Fibroblast of pulmonary artery (primary cell): Measurements from ENCODE around the gene FANCD2.
"Not testable (repeated sequence)": the region's sequence is repeated elsewhere in the genome, so short reads cannot be mapped to it uniquely, and the experiment has no call there.

ENCODE experiments used
- DNase-seq: peaks from one replicate; pipeline ENCODE4 v3.0.0-alpha.2; 2010; ENCODE audit warnings: low read depth
- H3K4me3 ChIP-seq: replicated peaks from 2 replicates; pipeline ENCODE4 v1.5.1; 2011; ENCODE audit warnings: low read depth, mild to moderate bottlenecking, control low read depth, low read length, moderate library complexity
- TF ChIP-seq, protein P1 (sequence below): IDR thresholded peaks from 2 replicates; pipeline ENCODE4 v1.5.1; 2011; ENCODE audit warnings: mild to moderate bottlenecking, control low read depth, low read length, inconsistent platforms; ENCODE audit errors: missing control alignments

FANCD2 gene

DNA sequence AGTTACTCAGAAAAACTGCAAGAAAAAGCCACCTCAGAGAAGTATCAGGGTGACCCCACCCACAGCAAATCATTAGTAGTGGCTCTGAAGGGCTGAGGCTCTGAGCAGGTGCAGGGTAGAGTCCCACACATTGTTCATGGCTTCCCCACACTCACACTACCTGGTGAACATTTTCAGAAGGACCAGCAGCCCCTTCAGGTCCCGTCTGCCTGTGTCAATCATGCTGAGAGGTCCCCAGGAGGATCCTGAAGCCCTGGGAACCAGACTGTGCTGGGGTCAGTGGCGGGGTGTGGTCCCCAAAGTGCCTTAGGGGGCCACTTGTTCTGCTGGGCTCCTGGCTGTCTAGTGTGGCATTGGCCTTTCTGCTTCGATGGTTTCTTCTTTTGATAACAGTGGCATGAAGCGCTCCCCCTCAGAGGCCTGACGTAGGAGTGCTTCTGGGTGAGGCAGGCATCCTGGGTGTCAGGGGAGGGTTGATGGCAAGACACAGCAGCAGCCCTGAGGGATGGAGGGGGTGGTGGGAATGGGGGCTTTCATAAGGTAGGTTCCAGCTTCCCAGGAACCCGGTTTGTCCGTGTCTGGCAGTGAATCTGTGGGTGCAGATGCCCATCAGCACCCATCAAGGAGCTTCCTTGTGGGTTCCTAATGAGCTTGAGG is 19.0 kb upstream of the FANCD2 start:
- no peak for DNase-seq
- TF ChIP-seq, protein P1, sequence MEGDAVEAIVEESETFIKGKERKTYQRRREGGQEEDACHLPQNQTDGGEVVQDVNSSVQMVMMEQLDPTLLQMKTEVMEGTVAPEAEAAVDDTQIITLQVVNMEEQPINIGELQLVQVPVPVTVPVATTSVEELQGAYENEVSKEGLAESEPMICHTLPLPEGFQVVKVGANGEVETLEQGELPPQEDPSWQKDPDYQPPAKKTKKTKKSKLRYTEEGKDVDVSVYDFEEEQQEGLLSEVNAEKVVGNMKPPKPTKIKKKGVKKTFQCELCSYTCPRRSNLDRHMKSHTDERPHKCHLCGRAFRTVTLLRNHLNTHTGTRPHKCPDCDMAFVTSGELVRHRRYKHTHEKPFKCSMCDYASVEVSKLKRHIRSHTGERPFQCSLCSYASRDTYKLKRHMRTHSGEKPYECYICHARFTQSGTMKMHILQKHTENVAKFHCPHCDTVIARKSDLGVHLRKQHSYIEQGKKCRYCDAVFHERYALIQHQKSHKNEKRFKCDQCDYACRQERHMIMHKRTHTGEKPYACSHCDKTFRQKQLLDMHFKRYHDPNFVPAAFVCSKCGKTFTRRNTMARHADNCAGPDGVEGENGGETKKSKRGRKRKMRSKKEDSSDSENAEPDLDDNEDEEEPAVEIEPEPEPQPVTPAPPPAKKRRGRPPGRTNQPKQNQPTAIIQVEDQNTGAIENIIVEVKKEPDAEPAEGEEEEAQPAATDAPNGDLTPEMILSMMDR = no peak

GRCh38 chr3:10008216-10008587 is 18.0 kb upstream of the FANCD2 start:
- not testable (repeated sequence) for DNase-seq
- H3K4me3 ChIP-seq = peak overlapping the region; percentile 58

More for the DNA sequence above, 19.0 kb upstream of the FANCD2 start:
- no peak overlapping the region for H3K4me3 ChIP-seq

- TF ChIP-seq, protein P1 = no peak
- H3K4me3 ChIP-seq = peak overlapping the region; percentile 58
- DNase-seq = peak; percentile 76
These were observed 17.5 kb upstream of the FANCD2 start for GRCh38 chr3:10008588-10009344.

- TF ChIP-seq, protein P1 = no peak
These were observed 15.8 kb upstream of the FANCD2 start for GRCh38 chr3:10010421-10010877.

GRCh38 chr3:10010878-10011465 is 15.3 kb upstream of the FANCD2 start:
- peak overlapping the region; percentile 73 for H3K4me3 ChIP-seq
- TF ChIP-seq, protein P1 = no peak
- peak; percentile 89 for DNase-seq

More at GRCh38 chr3:10010421-10010877, 15.8 kb upstream of the FANCD2 start:
- no peak for DNase-seq
- H3K4me3 ChIP-seq = peak overlapping the region; percentile 73

DNA sequence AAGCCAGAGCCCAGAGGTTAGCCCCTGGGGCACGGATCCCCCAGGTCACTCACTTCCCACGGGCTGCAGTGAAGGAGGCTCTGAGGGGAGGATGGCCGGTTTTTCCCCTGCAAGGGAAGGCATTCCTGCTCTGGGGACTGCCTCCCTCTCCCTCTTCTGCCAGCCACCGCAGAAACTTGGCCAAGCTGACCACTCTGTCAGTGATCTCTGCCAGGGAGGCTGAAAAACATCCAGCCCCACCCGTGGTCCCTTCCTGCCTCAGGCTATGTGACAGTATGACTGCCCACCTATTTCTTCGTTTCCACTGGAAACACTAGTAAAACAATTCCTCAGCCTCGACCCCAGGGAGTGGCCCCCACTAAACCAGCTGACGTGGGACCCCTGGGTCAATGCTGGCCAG is 14.6 kb upstream of the FANCD2 start:
- no peak for DNase-seq
- peak overlapping the region; percentile 73 for H3K4me3 ChIP-seq
- TF ChIP-seq, protein P1 = no peak

DNA sequence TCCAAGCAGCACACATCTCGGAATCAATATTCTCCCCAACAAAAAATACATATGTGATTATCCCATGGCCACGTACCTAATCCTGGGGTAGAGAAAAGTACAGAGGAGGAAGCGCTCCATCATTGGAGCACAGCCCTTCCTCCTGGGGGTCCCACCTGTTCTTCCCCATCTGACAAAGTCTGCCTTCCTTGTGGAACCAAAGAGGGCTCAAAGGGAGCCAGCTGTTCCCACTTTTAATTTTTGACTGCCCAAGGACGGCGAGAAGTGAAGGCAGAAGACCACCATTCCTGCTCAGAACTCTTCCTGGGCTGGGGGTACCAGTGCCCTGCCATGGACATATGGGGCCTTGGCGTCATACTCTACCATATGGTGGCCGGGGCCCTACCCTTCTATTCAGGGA is 14.1 kb upstream of the FANCD2 start:
- no peak for DNase-seq
- TF ChIP-seq, protein P1 = no peak
- no peak overlapping the region for H3K4me3 ChIP-seq
